Hepatocyte (in vitro differentiated cells): Measurements from ENCODE around the gene FLRT1.

Experiments
- CTCF ChIP-seq: fragments of 200-600 bp; sonication (generic); IDR thresholded peaks from 2 replicates; pipeline ENCODE4 v1.5.1; 2016; ENCODE audit warnings: antibody characterized with exemption, mild to moderate bottlenecking; ENCODE audit not compliant: poor library complexity
- EZH2 ChIP-seq: fragments of 200-600 bp; sonication (generic); IDR thresholded peaks from 2 replicates; pipeline ENCODE4 v1.6.1; 2016; ENCODE audit warnings: antibody characterized with exemption, mild to moderate bottlenecking, borderline replicate concordance
- EZH2phosphoT487 ChIP-seq: fragments of 200-600 bp; sonication (generic); IDR thresholded peaks from one replicate; pipeline ENCODE4 v1.6.1; 2018; ENCODE audit warnings: antibody characterized with exemption, mild to moderate bottlenecking, low read depth, moderate library complexity; ENCODE audit not compliant: unreplicated experiment, severe bottlenecking

GRCh38 chr11:64052436-64052835 lies 16.7 kb downstream of the FLRT1 start:
- no peak for TF ChIP-seq CTCF
- TF ChIP-seq EZH2, result no peak
- no peak for TF ChIP-seq EZH2phosphoT487
